NB4 (cell line): ENCODE results near the gene JAKMIP1.

Experiments used
- CTCF ChIP-seq: IDR thresholded peaks from one replicate; pipeline ENCODE4 v1.5.1; 2012; ENCODE audit warnings: low read depth, low read length
- MAX ChIP-seq: IDR thresholded peaks from 2 replicates; pipeline ENCODE4 v1.6.1; 2011; ENCODE audit warnings: low read depth, low read length
- MYC ChIP-seq: IDR thresholded peaks from 2 replicates; pipeline ENCODE4 v1.6.1; 2011; ENCODE audit warnings: low read depth, low read length
- POLR2A ChIP-seq: IDR thresholded peaks from 2 replicates; pipeline ENCODE4 v1.6.1; 2011; ENCODE audit warnings: mild to moderate bottlenecking; ENCODE audit not compliant: insufficient read length; ENCODE audit errors: extremely low read depth

GRCh38 chr4:6115342-6115741 lies 85.0 kb downstream of the JAKMIP1 start:
- TF ChIP-seq MYC, result no peak
- TF ChIP-seq CTCF, result no peak
- no peak for TF ChIP-seq POLR2A
- no peak for TF ChIP-seq MAX
